K562 (cell line): Measurements from ENCODE around the gene ARSD. TPM values are rescaled to one million over a fixed set of nuclear protein-coding genes. Genes with fewer than 3 reads are reported as not detected.

ENCODE experiments used
- ATAC-seq: fragments of 200-7000 bp; cut with Tn5 transposase; 3 replicates; pipeline ENCODE4 v1.9.1; 2020; ENCODE audit warnings: moderate library complexity
- BruUV-seq: library from RNA; stranded (reverse); fragments of 400-500 nt; replicated peaks from 2 replicates; lab custom pipeline; 2021; lab: Mats Ljungman, UMichigan
- CTCF ChIA-PET: fragments of 300-600 bp; formaldehyde crosslinking; extraction: SDS; loops from one replicate; lab custom pipeline; 2021; ENCODE audit warnings: low intra/inter-chr PET ratio; lab: Yijun Ruan, JAX
- POLR2A ChIA-PET: fragments of 300-600, 350-650 bp; sonication (Branson Sonifier 250); formaldehyde crosslinking; extraction: SDS; loops from one replicate; lab custom pipeline; 2021; ENCODE audit warnings: antibody characterized with exemption, inconsistent platforms; lab: Yijun Ruan, JAX
- DNase-seq, 4 experiments: peaks; one replicate each; pipeline versions ENCODE4 v3.0.0 to v3.0.0-alpha.2; 2011 to 2018; ENCODE audit warnings: low spot score in 3 of 4, mixed read lengths in 3 of 4; ENCODE audit errors: extremely low read depth in 1 of 4
- FAIRE-seq: peaks from 2 replicates; lab custom pipeline; 2011; peaks lifted over from hg19 to GRCh38; lab: Jason Lieb, UNC
- H2AFZ ChIP-seq: 2 replicates; pipeline ENCODE4 v1.6.0; 2011; ENCODE audit warnings: low read depth, low read length, control low read depth, inconsistent platforms
- H3K27ac ChIP-seq: fragments of 200-600 bp; 3 replicates; pipeline ENCODE4 v1.8.0; 2011; ENCODE audit warnings: low read depth, mild to moderate bottlenecking, control low read depth, inconsistent platforms, low read length, moderate library complexity, mixed read lengths; ENCODE audit errors: extremely low read depth
- H3K27me3 ChIP-seq, 2 experiments: fragments of 300-600 bp in 1 of 2; 2 replicates in 1 of 2; 3 replicates in 1 of 2; pipeline versions ENCODE4 v1.6.0 to v1.8.0; 2011; ENCODE audit warnings: inconsistent platforms in 2 of 2, low read length in 2 of 2, mild to moderate bottlenecking in 1 of 2, mixed read lengths in 1 of 2, moderate library complexity in 1 of 2; ENCODE audit not compliant: control insufficient read depth in 2 of 2, insufficient read depth in 2 of 2
- H3K36me3 ChIP-seq: fragments of 300-600 bp; 3 replicates; pipeline ENCODE4 v1.8.0; 2011; ENCODE audit warnings: mild to moderate bottlenecking, low read length, inconsistent platforms; ENCODE audit not compliant: control insufficient read depth, insufficient read depth
- H3K4me1 ChIP-seq, 2 experiments: fragments of 200-600 bp in 1 of 2; replicated peaks in 1 of 2; 2 replicates in 1 of 2; 3 replicates in 1 of 2; pipeline versions ENCODE4 v1.5.1 to v1.8.0; 2011; ENCODE audit warnings: inconsistent platforms in 2 of 2, low read length in 2 of 2, mild to moderate bottlenecking in 1 of 2, mixed read lengths in 1 of 2, moderate library complexity in 1 of 2; ENCODE audit not compliant: control insufficient read depth in 2 of 2, insufficient read depth in 2 of 2
- H3K4me2 ChIP-seq: 2 replicates; pipeline ENCODE4 v1.6.1; 2011; ENCODE audit warnings: low read length, control low read depth, inconsistent platforms, mixed read lengths; ENCODE audit not compliant: insufficient read depth
- H3K4me3 ChIP-seq: fragments of 200-600 bp; sonication (generic), shearing (Covaris generic); 2 replicates; pipeline ENCODE4 v1.5.1; 2016; ENCODE audit warnings: control low read depth, inconsistent platforms
- H3K79me2 ChIP-seq: fragments of 200-600 bp; 3 replicates; pipeline ENCODE4 v1.8.0; 2011; ENCODE audit warnings: low read length, inconsistent platforms; ENCODE audit not compliant: control insufficient read depth, insufficient read depth
- H3K9ac ChIP-seq, 2 experiments: 2 replicates each; pipeline versions ENCODE4 v1.6.0 to v1.6.1; 2011; ENCODE audit warnings: low read depth in 2 of 2, low read length in 2 of 2, control low read depth in 1 of 2, inconsistent platforms in 1 of 2, mild to moderate bottlenecking in 1 of 2, mixed read lengths in 1 of 2; ENCODE audit not compliant: insufficient read depth in 1 of 2
- H3K9me1 ChIP-seq: one replicate; pipeline ENCODE4 v1.6.0; 2011; ENCODE audit warnings: inconsistent platforms, mild to moderate bottlenecking, low read length, moderate library complexity; ENCODE audit not compliant: control insufficient read depth, insufficient read depth
- H3K9me3 ChIP-seq: replicated peaks from 2 replicates; pipeline ENCODE4 v1.5.1; 2011; ENCODE audit warnings: low read depth, low read length, inconsistent platforms; ENCODE audit not compliant: control insufficient read depth, insufficient read depth
- H4K20me1 ChIP-seq: replicated peaks from 2 replicates; pipeline ENCODE4 v1.6.1; 2011; ENCODE audit warnings: low read length, inconsistent platforms, mixed read lengths; ENCODE audit not compliant: control insufficient read depth, insufficient read depth
- HMGN3 ChIP-seq: IDR thresholded peaks from 2 replicates; pipeline ENCODE4 v1.6.1; 2011; ENCODE audit warnings: borderline replicate concordance, low read depth, mild to moderate bottlenecking, mixed read lengths, low read length; ENCODE audit not compliant: insufficient read length; ENCODE audit errors: extremely low read depth
- LARP7 ChIP-seq: fragments of 450-650 bp; IDR thresholded peaks from 2 replicates; pipeline ENCODE4 v1.6.1; 2016
- MLLT1 ChIP-seq, 2 experiments: fragments of 450-650 bp; IDR thresholded peaks; 2 replicates each; pipeline ENCODE4 v1.6.1; 2016
- TSC22D4 ChIP-seq: fragments of 450-650 bp; IDR thresholded peaks from 2 replicates; pipeline ENCODE4 v1.6.1; 2016; ENCODE audit warnings: missing genetic modification characterization, missing biosample characterization, control low read depth
- XRCC4 ChIP-seq: IDR thresholded peaks from one replicate; pipeline ENCODE4 v1.6.1; 2011; ENCODE audit not compliant: insufficient read depth, insufficient read length; ENCODE audit errors: extremely low read depth
- ZNF121 ChIP-seq: sonication (generic); formaldehyde crosslinking; conservative IDR thresholded peaks from 2 replicates; pipeline ENCODE4 v1.8.0; 2022; ENCODE audit warnings: missing genetic modification reagents
- ZNF41 ChIP-seq: fragments of 250-450 bp; sonication (Bioruptor Pico); conservative IDR thresholded peaks from 2 replicates; pipeline ENCODE4 v1.4.0; 2020; ENCODE audit warnings: mild to moderate bottlenecking
- whole genome bisulfite sequencing: fragments of 100-300 bp; shearing (Covaris generic); methylation state at CpG from one replicate; pipeline ENCODE4 v1.1.6; 2016; ENCODE audit warnings: low coverage, mixed read lengths; ENCODE audit not compliant: insufficient coverage; ENCODE audit errors: missing lambda C conversion rate; 5-methylcytosine and 5-hydroxymethylcytosine counted together
- in situ Hi-C: fragments of 300-500 bp; cut with MboI; formaldehyde crosslinking; loops from 4 replicates; pipeline ENCODE4 v1.15.0; 2018; ENCODE audit warnings: inconsistent platforms, mixed read lengths
- intact Hi-C: fragments of 100-400 bp; cut with micrococcal nuclease; formaldehyde crosslinking; loops from 2 replicates; pipeline ENCODE4 v1.14.2; 2022
- polyA plus RNA-seq, 8 experiments: library from polyadenylated mRNA; depleted of rRNA in 4 of 8; stranded (reverse) in 5 of 8; unstranded in 3 of 8; fragments of >200 nt; fragmentation: Nextera tagmentation in 2 of 8; fragmentation: Illumina TruSeq in 1 of 8; extraction: Ambion mirVana in 2 of 8; extraction: Trizol in 1 of 8; gene quantifications; 2 replicates each; pipeline versions ENCODE4 v1.2.1 to v1.2.3, GENCODE V29; 2011 to 2014; ENCODE audit warnings: inconsistent platforms in 1 of 8, missing spikeins in 1 of 8
- total RNA-seq, 7 experiments: library from RNA; depleted of rRNA in 6 of 7; stranded (reverse); fragments of >200 nt in 6 of 7; fragmentation: Illumina TruSeq in 2 of 7; extraction: Trizol in 2 of 7; gene quantifications; 2 replicates each; pipeline versions ENCODE4 v1.2.1 to v1.2.3, GENCODE V29; 2011 to 2021; ENCODE audit warnings: low replicate concordance in 1 of 7

ARSD gene
- total and polyA plus RNA-seq, 9 of the 15 experiments (the other 6 are each of a cell fraction or from before 2014, with no cell fraction given), result 0.05 to 0.23 (median 0.09) TPM; not detected in 1

DNA sequence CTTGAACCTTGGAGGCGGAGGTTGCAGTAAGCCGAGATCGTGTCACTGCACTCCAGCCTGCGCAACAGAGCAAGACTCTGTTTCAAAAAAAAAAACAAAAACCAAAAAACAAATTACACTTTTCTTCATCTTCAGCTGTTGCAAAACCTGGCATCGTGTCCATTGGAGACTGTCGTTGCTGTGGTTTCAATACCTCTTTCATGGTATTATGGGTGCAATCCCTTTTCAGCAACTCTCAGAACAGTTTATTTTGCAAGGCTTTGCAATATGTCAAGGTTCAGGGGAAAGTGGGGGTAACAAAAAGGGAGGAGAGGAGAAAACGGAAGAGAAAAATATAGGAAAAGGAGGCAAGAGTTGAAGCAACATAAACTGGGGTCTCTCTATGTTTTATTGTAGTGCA is 40.8 kb downstream of the ARSD start:
- H3K79me2 ChIP-seq, result no peaks in the 10 kb centered on the region
- in situ Hi-C loops, result loop anchor here (25.0 kb wide), 1 partner anchor 749 kb away; no protein-coding TSS in a partner anchor
- TF ChIP-seq XRCC4, result no peak
- TF ChIP-seq TSC22D4, result no peak
- TF ChIP-seq HMGN3, result no peak
- TF ChIP-seq MLLT1 (IDR thresholded peaks at IDR 0.05), result no peak
- TF ChIP-seq LARP7, result no peak
- TF ChIP-seq ZNF41 (CRISPR knock-in tag), result no peak
- no peak for TF ChIP-seq ZNF121 (CRISPR knock-in tag)
- TF ChIP-seq, all 486 proteins: peak for 0
- Histone ChIP-seq H3K9me1 (no peaks in the 10 kb centered on the region), H4K20me1 (no peaks in the 10 kb centered on the region), H3K9ac (no peak overlapping the region), H3K4me1 (peaks cover 10 to 18% of the 10 kb centered on the region in 2 experiments; a peak in 4 of 5 replicates), H3K27me3 (no peaks in the 10 kb centered on the region), H3K4me2 (no peak overlapping the region), H3K27ac (no peak overlapping the region), H2AFZ (no peak overlapping the region), H3K9me3 (no peaks in the 10 kb centered on the region), H3K4me3 (no peak overlapping the region), H3K36me3 (no peaks in the 10 kb centered on the region)
- BruUV-seq, result no TSS peak
- no peak for ATAC-seq
- WGBS, result 77% methylated on average over 2 of the region's 7 CpGs
- CTCF ChIA-PET, result no interaction called here
- POLR2A ChIA-PET, result no interaction called here
- DNase-seq, result no peak
- no peak for FAIRE-seq
- intact Hi-C loops, result loop anchor here (10.0 kb wide), 1 partner anchor 146 kb away; no protein-coding TSS in a partner anchor
